ENCODE measurements around the gene COG7.

COG7 gene

GRCh38 chr16:23408242-23408822 is 44.7 kb downstream of the COG7 start:
- TF ChIP-seq CTCF (IDR thresholded peaks at IDR 0.05; ENCODE audit: extremely low read depth, insufficient read depth, missing control alignments), result no peak
- in situ Hi-C loops (cut with MboI; ENCODE audit: low pct_unique_long_range_greater_than_20kb, low sequenced_read_pairs, unreplicated experiment), result no loop called here
- DNase-seq (ENCODE audit: low spot score), result no peak

GRCh38 chr16:23407436-23408127 is 45.4 kb downstream of the COG7 start:
- no peak for DNase-seq (ENCODE audit: low spot score)

GRCh38 chr16:23406546-23407240 is 46.3 kb downstream of the COG7 start:
- in situ Hi-C loops (cut with MboI; ENCODE audit: low pct_unique_long_range_greater_than_20kb, low sequenced_read_pairs, unreplicated experiment), result no loop called here
- TF ChIP-seq CTCF (IDR thresholded peaks at IDR 0.05; ENCODE audit: extremely low read depth, insufficient read depth, missing control alignments), result no peak

More at GRCh38 chr16:23407436-23408127, 45.4 kb downstream of the COG7 start:
- in situ Hi-C loops (cut with MboI; ENCODE audit: low pct_unique_long_range_greater_than_20kb, low sequenced_read_pairs, unreplicated experiment), result no loop called here
- no peak for TF ChIP-seq CTCF (IDR thresholded peaks at IDR 0.05; ENCODE audit: extremely low read depth, insufficient read depth, missing control alignments)

GRCh38 chr16:23406024-23406423 is 47.0 kb downstream of the COG7 start:
- TF ChIP-seq CTCF (IDR thresholded peaks at IDR 0.05; ENCODE audit: extremely low read depth, insufficient read depth, missing control alignments), result no peak
- DNase-seq (ENCODE audit: low spot score), result no peak
- in situ Hi-C loops (cut with MboI; ENCODE audit: low pct_unique_long_range_greater_than_20kb, low sequenced_read_pairs, unreplicated experiment), result no loop called here

More at GRCh38 chr16:23406546-23407240, 46.3 kb downstream of the COG7 start:
- DNase-seq (ENCODE audit: low spot score), result no peak

GRCh38 chr16:23403547-23403946 is 49.4 kb downstream of the COG7 start:
- DNase-seq (ENCODE audit: low spot score), result no peak
- no peak for TF ChIP-seq CTCF (IDR thresholded peaks at IDR 0.05; ENCODE audit: extremely low read depth, insufficient read depth, missing control alignments)
- in situ Hi-C loops (cut with MboI; ENCODE audit: low pct_unique_long_range_greater_than_20kb, low sequenced_read_pairs, unreplicated experiment), result no loop called here

- no peak for TF ChIP-seq CTCF (IDR thresholded peaks at IDR 0.05; ENCODE audit: extremely low read depth, insufficient read depth, missing control alignments)
- DNase-seq (ENCODE audit: low spot score), result no peak
- in situ Hi-C loops (cut with MboI; ENCODE audit: low pct_unique_long_range_greater_than_20kb, low sequenced_read_pairs, unreplicated experiment), result no loop called here
Observed at GRCh38 chr16:23402100-23402499, 50.9 kb downstream of the COG7 start.

Data from GM13977 (cell line).